Measurements from ENCODE around the gene CENPU. TPM values are rescaled to one million over a fixed set of nuclear protein-coding genes. Genes with fewer than 3 reads are reported as not detected.

The CENPU gene
- total RNA-seq, 1 donor from 2014 or later = 52.1 TPM

DNA sequence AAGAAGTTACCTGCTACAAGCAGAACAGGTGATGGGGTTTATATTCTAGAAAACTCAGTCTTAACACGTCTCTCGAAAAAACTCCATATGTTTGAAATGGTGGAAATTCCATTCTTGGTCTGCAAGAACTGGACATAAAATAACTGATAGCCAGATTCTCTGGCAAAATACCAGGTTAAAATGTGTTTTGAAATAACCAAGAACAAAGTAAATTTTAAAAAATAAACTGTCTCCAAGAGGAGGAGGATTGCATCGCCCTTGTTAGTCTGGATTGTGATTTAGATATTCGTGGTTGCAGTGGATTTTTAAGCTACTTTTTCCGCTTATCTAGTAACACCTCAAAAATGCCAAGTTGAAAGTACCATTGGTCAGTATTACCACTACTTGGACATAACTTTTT lies 40.8 kb downstream of the CENPU start:
- Mint-ChIP-seq H3K9me3 (no peaks in the 10 kb centered on the region), H3K4me3 (no peak overlapping the region), H3K36me3 (peaks cover 47% of the 10 kb centered on the region), H3K27me3 (no peaks in the 10 kb centered on the region), H3K4me1 (ENCODE audit: unreplicated experiment) (peaks cover 6% of the 10 kb centered on the region), H3K27ac (no peak overlapping the region)
- TF ChIP-seq CTCF (conservative IDR thresholded peaks at IDR 0.05) = no peak
- DNase-seq (ENCODE audit: extremely low spot score, unreplicated experiment) = no peak

GRCh38 chr4:184689681-184690080 lies 44.2 kb downstream of the CENPU start:
- H3K36me3 Mint-ChIP-seq = peaks cover 39% of the 10 kb centered on the region
- H3K27ac Mint-ChIP-seq = no peak overlapping the region
- no peak for TF ChIP-seq CTCF (conservative IDR thresholded peaks at IDR 0.05)
- DNase-seq (ENCODE audit: extremely low spot score, unreplicated experiment) = no peak
- H3K9me3 Mint-ChIP-seq = no peaks in the 10 kb centered on the region
- no peak overlapping the region for H3K4me3 Mint-ChIP-seq
- peaks cover 6% of the 10 kb centered on the region for H3K4me1 Mint-ChIP-seq (ENCODE audit: unreplicated experiment)
- H3K27me3 Mint-ChIP-seq = no peaks in the 10 kb centered on the region

- TF ChIP-seq CTCF (conservative IDR thresholded peaks at IDR 0.05) = no peak
- Mint-ChIP-seq H3K36me3 (peaks cover 35% of the 10 kb centered on the region), H3K27me3 (no peaks in the 10 kb centered on the region), H3K4me1 (ENCODE audit: unreplicated experiment) (peaks cover 6% of the 10 kb centered on the region), H3K4me3 (no peak overlapping the region), H3K27ac (no peak overlapping the region), H3K9me3 (no peaks in the 10 kb centered on the region)
- DNase-seq (ENCODE audit: extremely low spot score, unreplicated experiment) = no peak
These were observed 45.4 kb downstream of the CENPU start for GRCh38 chr4:184688447-184688846.

- DNase-seq (ENCODE audit: extremely low spot score, unreplicated experiment) = no peak
- Mint-ChIP-seq H3K36me3 (peaks cover 34% of the 10 kb centered on the region), H3K9me3 (no peaks in the 10 kb centered on the region), H3K4me1 (ENCODE audit: unreplicated experiment) (peaks cover 6% of the 10 kb centered on the region), H3K27me3 (no peaks in the 10 kb centered on the region), H3K4me3 (no peak overlapping the region), H3K27ac (no peak overlapping the region)
- no peak for TF ChIP-seq CTCF (conservative IDR thresholded peaks at IDR 0.05)
These were observed 45.9 kb downstream of the CENPU start for GRCh38 chr4:184688005-184688404.

DNA sequence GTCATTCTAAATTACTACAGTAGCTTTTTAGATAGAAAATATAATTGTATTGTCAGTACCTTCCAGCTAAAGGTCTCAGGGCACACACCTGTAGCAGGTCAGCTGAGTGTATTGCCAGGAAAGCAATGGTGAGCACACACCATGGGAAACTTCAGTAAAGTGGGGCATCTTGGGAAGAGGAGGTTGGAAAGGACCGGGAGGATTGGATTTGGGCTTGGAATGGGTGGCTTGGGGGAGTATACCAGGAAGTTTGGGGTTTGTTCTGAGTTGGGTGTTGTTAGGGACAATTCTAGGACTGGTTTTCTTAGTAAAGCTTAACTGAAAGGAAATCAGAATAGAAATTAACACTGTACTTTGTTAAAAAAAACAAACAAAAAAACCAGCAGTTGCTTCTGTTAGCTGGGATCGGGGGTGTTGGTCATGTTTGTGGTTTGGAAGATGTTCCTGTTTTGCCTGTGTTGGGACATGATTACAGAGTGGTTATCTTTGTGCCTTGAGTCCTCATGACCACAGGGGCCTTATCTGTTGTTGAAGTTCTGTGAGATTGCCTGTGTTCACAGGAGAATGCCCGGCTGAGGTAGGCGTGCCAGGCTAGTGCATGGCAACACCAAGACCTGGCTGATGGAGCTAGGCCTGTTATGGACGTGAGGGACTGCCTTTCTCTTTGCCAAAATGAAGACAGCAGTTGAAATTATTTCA lies 49.3 kb downstream of the CENPU start:
- no peak for TF ChIP-seq CTCF (conservative IDR thresholded peaks at IDR 0.05)
- H3K27ac Mint-ChIP-seq = no peak overlapping the region
- H3K9me3 Mint-ChIP-seq = no peaks in the 10 kb centered on the region
- peaks cover 28% of the 10 kb centered on the region for H3K36me3 Mint-ChIP-seq
- H3K4me1 Mint-ChIP-seq (ENCODE audit: unreplicated experiment) = peaks cover 6% of the 10 kb centered on the region
- DNase-seq (ENCODE audit: extremely low spot score, unreplicated experiment) = no peak
- H3K27me3 Mint-ChIP-seq = no peaks in the 10 kb centered on the region
- H3K4me3 Mint-ChIP-seq = no peak overlapping the region

All from type B pancreatic cell (in vitro differentiated cells).